Fibroblast of peridontal ligament (primary cell): ENCODE results near the gene FRMD4B.
"Not testable (repeated sequence)": the region's sequence is repeated elsewhere in the genome, so short reads cannot be mapped to it uniquely, and the experiment has no call there.

Experiments used
- DNase-seq: peaks from one replicate; pipeline ENCODE4 v3.0.0-alpha.2; 2010; ENCODE audit errors: extremely low read depth

FRMD4B gene

DNA sequence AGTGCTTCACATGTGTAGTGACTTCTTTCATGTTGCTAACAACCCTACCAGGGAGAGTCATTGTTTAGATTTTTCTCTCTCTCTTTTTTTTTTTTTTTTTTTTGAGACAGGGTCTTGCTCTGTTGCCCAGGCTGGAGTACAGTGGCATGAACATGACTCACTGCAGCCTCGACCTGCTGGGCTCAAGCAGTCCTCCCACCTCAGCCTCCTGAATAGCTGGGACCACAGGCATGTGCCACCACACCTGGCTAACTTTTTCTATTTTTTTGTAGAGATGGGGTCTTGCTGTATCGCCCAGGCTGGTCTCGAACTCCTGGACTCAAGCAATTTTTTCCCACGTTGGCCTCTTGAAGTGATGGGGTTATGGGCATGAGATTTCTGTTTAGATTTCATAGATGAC, 63.4 kb downstream of the FRMD4B start:
- DNase-seq: not testable (repeated sequence)

- no peak for DNase-seq
Observed at GRCh38 chr3:69322158-69322509, 63.8 kb downstream of the FRMD4B start.

DNA sequence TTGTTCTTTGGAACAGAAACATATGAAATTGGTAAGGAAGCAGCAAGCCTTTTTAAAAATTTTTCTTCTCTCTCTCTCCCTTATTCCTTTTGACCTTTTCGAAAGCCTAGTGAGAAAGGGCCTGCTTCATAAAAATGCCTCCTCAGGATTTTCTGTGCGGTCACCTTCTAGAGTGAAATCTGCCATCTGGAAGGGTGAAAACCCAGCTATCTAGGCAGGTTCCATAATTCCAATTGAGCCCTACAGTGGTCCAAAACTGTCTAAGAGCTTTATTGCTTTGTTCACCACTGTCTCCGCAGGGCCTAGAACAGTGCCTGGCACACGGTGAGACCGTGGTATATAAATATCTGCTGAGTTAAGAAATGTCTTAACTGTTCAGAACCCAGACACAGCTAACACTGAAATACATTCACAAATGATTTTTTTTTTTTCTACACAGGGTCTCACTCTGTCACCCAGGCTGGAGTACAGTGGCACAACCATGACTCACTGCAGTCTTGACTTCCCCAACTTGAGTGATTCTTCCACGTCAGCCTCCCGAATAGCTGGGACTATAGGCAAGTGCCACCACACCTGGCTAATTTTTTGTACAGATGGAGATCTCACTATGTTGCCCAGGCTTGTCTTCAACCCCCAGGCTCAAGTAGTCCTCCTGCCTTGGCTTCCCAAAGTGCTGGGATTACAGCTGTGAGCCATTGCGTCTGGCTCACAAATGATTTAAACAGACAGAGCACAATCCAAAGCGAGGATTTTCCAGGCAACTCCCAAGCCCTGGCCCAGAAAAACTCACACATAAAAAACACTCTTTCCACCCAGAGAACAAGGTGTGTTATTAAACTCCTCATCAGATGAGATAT, 64.4 kb downstream of the FRMD4B start:
- DNase-seq: no peak

DNA sequence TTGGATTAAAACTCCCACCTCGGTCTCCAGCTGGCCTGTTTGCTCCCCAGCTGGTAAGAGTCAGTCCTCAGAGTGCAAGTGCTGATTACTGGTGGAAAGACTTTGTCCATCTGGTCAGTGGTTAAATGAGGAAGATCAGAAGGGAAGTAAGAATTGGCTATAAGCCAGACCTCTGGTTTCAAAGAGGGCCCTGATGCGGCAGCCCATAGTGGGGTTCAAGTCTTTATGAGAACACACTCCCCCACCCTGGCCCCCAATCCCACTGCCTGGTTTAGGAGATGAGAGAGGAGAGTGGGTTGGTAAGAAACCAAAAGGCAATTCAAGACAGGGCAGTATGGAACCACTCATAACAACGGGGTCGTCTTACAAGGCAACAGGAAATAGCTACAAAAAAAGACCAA, 65.0 kb downstream of the FRMD4B start:
- no peak for DNase-seq

- DNase-seq: no peak
Observed at GRCh38 chr3:69319652-69320051, 66.2 kb downstream of the FRMD4B start.

DNA sequence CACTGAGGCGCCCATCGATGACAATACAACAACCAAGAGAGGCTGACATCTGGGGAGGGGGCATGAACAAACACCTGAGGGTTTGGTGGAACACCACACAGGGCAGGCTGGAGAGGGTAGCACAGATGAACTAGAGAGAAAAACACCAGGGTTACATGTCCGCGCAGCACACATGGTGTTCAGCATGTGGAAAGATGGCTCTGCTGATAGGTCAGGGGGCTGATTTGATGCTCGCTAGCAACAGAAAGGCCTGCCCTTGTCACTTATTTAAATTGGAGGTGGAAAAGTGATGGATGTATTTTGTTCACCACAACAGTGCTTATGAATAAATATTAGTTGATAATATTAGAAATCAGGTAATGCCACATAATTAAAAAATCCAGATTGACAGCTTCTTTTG, 67.5 kb downstream of the FRMD4B start:
- no peak for DNase-seq

- no peak for DNase-seq
Observed at GRCh38 chr3:69313251-69313650, 72.6 kb downstream of the FRMD4B start.

DNA sequence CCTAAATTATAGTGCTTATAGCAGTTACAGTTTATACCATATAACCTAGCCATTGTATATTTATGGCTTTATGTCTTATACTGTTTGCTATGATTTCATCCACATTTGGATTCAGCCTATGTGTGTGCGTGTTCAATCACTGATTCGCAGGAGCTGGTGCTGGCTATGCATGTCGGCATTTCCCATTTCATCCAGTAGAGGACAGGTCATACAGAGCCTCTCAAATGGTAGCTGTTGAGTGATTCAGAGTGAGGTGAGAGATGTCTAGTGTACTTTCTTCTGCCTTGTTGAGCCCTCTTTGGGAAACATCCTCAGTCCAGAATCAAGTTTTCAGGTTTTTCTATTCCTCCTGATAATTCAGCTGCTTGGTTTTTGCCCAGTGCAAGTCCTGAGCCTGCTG, 76.1 kb downstream of the FRMD4B start:
- peak; percentile 11 for DNase-seq

DNA sequence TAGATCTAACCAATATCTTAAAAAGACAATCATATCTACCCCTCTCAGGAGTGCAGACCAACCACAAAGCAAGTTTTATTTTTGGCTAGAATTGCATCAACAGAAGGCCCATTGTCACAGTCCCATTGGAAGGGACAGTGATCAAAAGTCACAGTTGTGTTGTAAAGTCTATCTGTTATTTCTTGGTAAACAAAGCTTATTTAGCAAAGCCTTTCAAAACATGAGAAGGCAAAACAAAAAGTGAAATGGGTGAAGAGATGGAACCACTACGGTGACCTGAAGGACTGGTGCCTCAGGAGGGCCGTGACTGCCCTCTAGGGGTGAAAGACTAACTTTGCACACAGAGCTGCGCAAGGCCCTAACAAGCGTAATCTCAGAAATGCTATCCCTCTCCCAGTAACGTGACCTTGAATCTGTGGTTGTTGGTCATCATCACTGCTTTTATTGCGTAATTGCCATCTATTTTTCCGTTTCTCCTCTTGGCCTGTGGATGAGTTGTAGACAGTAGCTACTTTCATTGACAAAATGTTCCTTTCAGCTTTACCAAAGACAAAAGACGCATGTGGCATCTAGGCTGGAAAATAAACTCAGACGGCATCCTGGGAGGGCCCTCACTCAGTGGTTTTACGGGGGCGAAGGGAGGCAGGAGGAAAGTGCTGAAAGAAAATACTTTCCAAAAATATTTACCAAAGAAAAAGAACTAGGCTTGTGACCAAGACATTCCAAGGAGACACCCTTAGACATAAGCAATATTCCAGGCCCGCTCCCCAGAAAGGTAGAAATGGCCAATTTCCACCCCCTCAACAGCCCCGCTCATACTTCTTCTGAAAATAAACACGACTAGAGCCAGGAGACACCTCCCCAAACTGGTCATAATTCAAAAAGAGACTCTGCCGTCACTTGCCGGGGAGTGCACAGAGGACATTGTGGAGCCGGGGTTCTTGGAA, 79.4 kb downstream of the FRMD4B start:
- DNase-seq: peak; percentile 91

- DNase-seq: no peak
Observed at GRCh38 chr3:69305011-69305410, 80.9 kb downstream of the FRMD4B start.

DNA sequence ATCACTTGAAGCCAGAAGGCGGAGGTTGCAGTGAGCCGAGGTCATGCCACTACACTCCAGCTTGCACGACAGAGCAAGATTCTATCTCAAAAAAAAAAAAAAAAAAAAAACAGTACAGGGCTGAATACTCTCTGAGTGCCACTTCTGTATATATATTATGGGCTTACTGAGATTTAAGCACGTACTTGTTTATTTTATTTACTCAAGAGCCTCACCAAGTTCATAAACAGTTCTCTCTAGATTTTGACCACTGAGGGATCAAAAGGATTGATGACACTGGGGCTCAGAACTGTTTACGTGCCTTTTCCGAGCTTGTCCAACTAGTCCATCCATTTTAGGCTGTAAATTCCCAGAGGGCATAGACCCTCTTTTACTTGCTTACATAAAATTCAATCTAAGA, 81.5 kb downstream of the FRMD4B start:
- no peak for DNase-seq

DNA sequence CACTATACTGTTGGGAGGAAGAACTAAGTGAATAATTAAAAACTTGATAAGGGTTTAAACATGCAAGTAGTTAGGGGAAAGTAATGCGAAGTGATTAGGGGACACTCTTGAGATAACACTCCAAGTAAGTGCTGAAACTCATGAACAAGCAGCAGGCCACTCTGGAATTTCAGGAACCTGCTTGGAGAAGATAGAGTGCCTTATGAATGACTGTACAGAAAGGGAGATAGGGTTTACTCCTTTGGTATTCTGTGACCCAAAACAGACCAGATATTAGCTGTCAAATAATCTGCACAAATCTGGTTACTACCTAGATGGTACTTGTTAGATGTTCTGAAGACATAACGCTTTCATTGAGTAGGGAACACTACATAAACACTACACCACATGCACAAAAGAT, 85.6 kb downstream of the FRMD4B start:
- no peak for DNase-seq

- no peak for DNase-seq
Observed at GRCh38 chr3:69299344-69299743, 86.5 kb downstream of the FRMD4B start.

DNA sequence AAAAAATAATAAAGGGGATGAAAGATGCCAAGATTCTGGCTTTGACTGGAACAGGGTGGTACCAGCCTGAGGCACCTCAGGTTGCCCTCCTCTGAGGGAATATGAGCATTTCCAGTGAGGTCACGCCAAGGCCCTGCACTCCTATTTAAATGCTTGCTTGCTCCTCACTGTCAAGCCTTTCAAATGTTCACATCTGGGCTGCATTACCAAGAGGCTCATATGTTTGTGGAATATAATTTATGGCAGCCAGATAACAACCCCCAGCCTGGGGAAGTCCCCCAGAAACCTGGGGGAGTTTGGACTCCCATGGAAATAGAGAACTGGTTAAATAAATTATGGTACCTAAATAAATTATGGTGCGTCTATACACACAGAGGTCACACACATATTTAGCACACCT, 88.4 kb downstream of the FRMD4B start:
- no peak for DNase-seq

DNA sequence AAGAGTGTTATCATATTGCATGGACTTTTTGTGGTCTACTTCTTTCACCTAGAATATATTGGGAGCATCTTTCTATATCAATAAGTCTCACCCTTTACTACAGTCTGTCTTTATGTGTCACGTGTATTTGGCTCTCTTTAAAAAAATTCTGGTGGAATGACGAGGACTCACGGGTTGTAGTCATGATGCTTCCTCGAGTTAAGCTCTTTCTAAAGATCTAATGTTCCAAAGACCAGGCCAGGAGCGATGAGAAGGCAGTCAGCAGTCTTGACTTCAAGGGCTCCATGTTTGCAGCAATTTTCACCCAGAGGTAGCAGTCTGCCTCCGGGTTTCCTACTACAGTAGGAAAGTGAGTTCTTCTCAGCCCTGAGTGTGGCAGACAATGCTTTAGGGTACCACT, 88.9 kb downstream of the FRMD4B start:
- DNase-seq: no peak

- DNase-seq: peak; percentile 10
Observed at GRCh38 chr3:69294014-69294766, 91.7 kb downstream of the FRMD4B start.

- no peak for DNase-seq
Observed at GRCh38 chr3:69292959-69293574, 92.8 kb downstream of the FRMD4B start.

- DNase-seq: no peak
Observed at GRCh38 chr3:69292185-69292584, 93.7 kb downstream of the FRMD4B start.

DNA sequence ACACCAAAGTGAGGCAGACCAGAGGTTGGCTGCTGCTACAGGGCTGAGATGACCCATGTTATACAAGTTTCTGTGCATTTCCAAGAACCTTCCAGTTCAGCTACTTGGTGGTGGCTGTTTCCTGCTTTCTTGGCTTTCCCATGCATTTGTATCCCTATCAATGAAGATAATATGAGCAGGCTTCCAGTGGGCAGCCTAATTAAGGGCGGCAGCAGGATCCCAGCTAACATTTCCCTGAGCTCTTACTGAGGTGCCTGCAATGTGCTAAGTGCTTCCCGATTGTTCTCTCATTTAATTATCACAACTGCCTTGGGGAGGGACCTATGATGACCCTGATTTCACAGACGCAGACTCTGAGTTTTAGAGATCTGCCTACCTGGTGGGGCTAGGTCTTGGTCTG, 95.5 kb downstream of the FRMD4B start:
- no peak for DNase-seq

- no peak for DNase-seq
Observed at GRCh38 chr3:69290006-69290405, 95.9 kb downstream of the FRMD4B start.

- DNase-seq: no peak
Observed at GRCh38 chr3:69288161-69288895, 97.6 kb downstream of the FRMD4B start.
